Measurements from ENCODE around the gene PRDM1.

The PRDM1 gene

DNA sequence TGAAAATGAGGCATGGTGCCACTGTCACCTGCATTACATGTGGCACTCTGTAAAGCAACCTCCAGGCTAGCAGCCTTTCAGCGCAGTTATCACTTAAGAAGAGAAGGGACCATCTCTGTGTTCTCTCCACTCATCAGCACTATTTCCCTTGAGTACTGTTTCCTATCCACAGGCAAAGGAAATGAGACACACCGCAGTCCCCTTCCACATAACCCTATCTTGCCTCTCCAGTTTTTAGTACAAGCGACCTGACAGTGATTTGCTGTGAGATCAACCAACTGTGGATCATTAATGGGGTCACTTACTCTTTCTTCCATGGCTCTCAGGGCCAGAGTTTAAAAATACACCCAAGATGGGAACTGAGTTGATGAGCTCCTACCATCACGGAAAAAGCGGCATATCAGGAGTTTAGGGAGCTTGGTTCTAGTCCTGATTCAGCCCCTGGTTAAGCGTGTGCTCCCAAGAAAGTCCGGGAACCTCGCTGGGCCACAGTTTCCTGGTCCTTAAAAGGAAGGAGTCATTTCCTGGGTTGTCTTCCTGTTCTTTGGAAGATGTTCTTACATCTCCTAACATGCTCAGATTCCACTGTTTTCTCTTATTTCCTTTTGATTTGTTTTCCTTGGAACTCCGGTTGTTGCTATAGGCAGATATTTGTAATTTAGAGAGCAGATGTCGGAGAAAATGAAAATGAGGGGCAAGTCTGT lies 27.3 kb downstream of the PRDM1 start:
- no peak for DNase-seq (ENCODE audit: low read depth)
- TF ChIP-seq, protein P1, sequence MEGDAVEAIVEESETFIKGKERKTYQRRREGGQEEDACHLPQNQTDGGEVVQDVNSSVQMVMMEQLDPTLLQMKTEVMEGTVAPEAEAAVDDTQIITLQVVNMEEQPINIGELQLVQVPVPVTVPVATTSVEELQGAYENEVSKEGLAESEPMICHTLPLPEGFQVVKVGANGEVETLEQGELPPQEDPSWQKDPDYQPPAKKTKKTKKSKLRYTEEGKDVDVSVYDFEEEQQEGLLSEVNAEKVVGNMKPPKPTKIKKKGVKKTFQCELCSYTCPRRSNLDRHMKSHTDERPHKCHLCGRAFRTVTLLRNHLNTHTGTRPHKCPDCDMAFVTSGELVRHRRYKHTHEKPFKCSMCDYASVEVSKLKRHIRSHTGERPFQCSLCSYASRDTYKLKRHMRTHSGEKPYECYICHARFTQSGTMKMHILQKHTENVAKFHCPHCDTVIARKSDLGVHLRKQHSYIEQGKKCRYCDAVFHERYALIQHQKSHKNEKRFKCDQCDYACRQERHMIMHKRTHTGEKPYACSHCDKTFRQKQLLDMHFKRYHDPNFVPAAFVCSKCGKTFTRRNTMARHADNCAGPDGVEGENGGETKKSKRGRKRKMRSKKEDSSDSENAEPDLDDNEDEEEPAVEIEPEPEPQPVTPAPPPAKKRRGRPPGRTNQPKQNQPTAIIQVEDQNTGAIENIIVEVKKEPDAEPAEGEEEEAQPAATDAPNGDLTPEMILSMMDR (conservative IDR thresholded peaks at IDR 0.05; ENCODE audit: low read depth, low read length), result no peak
- no peak overlapping the region for H3K4me3 ChIP-seq (ENCODE audit: low read depth, low read length)

DNA sequence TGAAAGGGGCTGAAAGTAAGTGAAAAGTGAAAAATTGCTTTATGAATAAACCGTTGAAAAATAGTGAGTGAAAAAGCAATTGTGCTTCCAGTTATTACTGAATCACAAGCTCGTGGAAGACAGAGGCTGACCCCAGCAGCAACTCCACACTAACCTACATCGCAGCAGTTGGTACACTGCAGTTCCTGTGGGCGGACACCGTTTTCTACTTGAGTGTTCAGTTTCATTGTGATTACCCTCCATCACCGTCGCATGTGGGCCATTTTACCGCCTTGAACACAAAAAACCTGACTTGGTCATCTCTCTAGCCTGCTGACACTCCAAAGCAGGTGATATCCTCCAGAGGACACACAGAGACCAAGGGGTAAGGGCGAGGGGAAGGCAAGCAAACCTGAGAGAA lies 28.4 kb downstream of the PRDM1 start:
- TF ChIP-seq, protein P1 (conservative IDR thresholded peaks at IDR 0.05; ENCODE audit: low read depth, low read length), result no peak
- no peak overlapping the region for H3K4me3 ChIP-seq (ENCODE audit: low read depth, low read length)
- DNase-seq (ENCODE audit: low read depth), result no peak

DNA sequence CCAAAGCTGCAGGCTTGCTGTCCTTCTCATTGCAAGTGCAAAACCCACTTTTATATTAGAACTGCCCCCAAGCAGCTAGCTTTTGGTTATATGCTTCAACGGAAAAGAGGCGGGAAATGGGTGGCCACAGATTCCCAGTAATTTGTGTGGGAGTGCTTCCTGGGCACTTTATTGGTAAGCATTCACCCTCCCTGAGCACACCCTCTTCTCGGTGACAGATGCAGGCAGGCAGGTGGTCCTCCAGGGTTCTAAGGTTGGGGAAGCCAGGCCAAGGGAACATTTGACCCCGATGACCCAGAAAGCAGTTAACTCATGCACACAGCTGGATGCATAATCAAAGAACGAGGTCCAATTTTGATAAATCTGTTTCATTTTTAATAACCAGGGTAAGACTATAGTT lies 29.1 kb downstream of the PRDM1 start:
- no peak for DNase-seq (ENCODE audit: low read depth)
- H3K4me3 ChIP-seq (ENCODE audit: low read depth, low read length), result no peak overlapping the region
- TF ChIP-seq, protein P1 (conservative IDR thresholded peaks at IDR 0.05; ENCODE audit: low read depth, low read length), result no peak

DNA sequence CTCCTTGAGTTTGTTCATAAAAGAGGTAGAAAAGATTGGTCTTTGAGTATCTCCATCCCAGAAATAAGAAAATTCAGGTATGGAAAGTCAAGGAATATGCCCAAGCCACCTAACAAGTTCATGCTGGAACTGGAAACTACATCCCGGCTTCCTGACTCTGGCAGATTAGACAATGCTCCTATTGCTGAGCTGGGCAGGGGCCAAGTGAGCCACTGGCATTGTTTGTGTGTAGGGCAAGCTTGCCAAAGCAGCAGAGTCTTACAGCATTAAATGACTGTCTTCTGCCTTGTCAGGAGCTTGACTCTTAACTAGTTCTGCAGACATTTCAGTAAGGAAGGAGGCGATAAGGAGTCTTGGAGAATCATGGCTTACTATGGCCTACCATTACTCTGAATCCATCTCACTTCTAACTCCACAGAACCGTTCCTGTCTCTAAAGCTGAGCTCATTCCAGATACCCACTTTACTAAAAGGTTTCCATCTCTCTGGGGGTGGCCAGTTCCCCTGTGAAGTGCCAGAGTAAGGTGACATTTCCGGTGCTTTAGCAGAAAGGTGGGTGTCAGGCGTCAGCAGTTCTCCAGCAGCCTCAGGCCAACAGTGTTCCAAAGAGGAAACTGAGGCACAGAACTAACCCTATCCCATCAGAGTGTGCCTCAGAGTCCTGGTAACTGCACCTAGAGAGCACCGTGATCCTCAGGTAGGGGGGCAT lies 30.1 kb downstream of the PRDM1 start:
- no peak overlapping the region for H3K4me3 ChIP-seq (ENCODE audit: low read depth, low read length)
- TF ChIP-seq, protein P1 (conservative IDR thresholded peaks at IDR 0.05; ENCODE audit: low read depth, low read length), result no peak
- no peak for DNase-seq (ENCODE audit: low read depth)

DNA sequence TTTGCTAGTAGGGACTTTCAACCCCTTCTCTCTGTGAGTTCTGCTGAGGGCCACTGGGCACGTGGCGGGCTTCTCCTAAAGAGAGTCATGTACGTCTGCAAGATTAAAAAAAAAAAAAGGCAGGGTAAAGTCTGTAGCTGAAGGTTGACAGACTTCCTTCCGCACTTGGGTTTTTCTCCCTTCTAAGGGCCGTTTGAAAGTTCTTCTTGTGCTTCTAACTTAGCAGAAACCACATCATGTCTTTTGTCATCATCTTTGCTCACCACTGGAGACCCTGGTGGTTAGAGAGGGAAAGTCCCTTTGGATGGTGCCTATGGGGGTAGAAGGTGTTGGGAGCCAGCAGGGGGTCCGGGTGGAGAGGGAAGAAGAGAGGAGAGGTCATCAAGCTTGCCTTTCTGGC lies 31.4 kb downstream of the PRDM1 start:
- no peak for DNase-seq (ENCODE audit: low read depth)
- TF ChIP-seq, protein P1 (conservative IDR thresholded peaks at IDR 0.05; ENCODE audit: low read depth, low read length), result no peak
- no peak overlapping the region for H3K4me3 ChIP-seq (ENCODE audit: low read depth, low read length)

DNA sequence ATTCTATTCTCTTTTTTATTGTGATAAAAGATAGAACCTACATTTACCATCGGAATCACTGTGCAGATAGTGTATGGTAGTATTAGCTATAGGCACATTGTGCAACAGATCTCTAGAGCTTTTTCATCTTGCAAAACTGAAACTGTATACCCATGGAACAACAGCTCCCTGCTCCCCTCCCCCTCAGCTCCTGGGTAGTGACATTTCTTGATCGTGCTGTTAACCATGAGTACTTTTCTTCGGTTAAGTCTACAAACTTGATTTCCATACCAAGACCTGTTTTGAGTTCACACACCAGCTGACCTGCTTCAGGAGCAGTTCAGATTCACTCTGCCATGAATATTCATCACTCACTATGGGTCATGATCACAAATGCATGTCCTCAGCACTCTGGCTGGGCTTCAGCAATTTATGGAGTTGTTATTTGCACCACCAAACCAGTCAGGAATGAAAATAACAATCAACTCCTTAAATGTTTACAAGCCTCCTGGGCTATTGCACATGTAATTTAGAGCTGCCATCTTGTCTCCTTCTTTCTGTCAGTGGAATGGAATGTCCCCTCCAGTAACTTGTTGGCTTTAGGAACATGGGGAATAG lies 32.8 kb downstream of the PRDM1 start:
- TF ChIP-seq, protein P1 (conservative IDR thresholded peaks at IDR 0.05; ENCODE audit: low read depth, low read length), result no peak
- DNase-seq (ENCODE audit: low read depth), result no peak

More for the DNA sequence above, 32.8 kb downstream of the PRDM1 start:
- H3K4me3 ChIP-seq (ENCODE audit: low read depth, low read length), result no peak overlapping the region
